22Rv1 (cell line): ENCODE data around the gene FBXL2.

Experiments used
- CTCF ChIP-seq: fragments of 450-650 bp; IDR thresholded peaks from 2 replicates; pipeline ENCODE4 v1.5.1; 2017; ENCODE audit warnings: mild to moderate bottlenecking
- ZFX ChIP-seq: fragments of 450-650 bp; IDR thresholded peaks from 2 replicates; pipeline ENCODE4 v1.6.1; 2017; ENCODE audit warnings: antibody characterized with exemption, borderline replicate concordance

GRCh38 chr3:33238923-33239322 lies 38.3 kb upstream of the FBXL2 start:
- no peak for TF ChIP-seq CTCF
- TF ChIP-seq ZFX: no peak
